ENCODE measurements around the gene RHBDF1. TPM values are rescaled to one million over a fixed set of nuclear protein-coding genes. Genes with fewer than 3 reads are reported as not detected.

RHBDF1 gene
- total and polyA plus RNA-seq, 2 experiments from 2014 or later, result 22.6 to 24.5 TPM

- TF ChIP-seq, protein P1, sequence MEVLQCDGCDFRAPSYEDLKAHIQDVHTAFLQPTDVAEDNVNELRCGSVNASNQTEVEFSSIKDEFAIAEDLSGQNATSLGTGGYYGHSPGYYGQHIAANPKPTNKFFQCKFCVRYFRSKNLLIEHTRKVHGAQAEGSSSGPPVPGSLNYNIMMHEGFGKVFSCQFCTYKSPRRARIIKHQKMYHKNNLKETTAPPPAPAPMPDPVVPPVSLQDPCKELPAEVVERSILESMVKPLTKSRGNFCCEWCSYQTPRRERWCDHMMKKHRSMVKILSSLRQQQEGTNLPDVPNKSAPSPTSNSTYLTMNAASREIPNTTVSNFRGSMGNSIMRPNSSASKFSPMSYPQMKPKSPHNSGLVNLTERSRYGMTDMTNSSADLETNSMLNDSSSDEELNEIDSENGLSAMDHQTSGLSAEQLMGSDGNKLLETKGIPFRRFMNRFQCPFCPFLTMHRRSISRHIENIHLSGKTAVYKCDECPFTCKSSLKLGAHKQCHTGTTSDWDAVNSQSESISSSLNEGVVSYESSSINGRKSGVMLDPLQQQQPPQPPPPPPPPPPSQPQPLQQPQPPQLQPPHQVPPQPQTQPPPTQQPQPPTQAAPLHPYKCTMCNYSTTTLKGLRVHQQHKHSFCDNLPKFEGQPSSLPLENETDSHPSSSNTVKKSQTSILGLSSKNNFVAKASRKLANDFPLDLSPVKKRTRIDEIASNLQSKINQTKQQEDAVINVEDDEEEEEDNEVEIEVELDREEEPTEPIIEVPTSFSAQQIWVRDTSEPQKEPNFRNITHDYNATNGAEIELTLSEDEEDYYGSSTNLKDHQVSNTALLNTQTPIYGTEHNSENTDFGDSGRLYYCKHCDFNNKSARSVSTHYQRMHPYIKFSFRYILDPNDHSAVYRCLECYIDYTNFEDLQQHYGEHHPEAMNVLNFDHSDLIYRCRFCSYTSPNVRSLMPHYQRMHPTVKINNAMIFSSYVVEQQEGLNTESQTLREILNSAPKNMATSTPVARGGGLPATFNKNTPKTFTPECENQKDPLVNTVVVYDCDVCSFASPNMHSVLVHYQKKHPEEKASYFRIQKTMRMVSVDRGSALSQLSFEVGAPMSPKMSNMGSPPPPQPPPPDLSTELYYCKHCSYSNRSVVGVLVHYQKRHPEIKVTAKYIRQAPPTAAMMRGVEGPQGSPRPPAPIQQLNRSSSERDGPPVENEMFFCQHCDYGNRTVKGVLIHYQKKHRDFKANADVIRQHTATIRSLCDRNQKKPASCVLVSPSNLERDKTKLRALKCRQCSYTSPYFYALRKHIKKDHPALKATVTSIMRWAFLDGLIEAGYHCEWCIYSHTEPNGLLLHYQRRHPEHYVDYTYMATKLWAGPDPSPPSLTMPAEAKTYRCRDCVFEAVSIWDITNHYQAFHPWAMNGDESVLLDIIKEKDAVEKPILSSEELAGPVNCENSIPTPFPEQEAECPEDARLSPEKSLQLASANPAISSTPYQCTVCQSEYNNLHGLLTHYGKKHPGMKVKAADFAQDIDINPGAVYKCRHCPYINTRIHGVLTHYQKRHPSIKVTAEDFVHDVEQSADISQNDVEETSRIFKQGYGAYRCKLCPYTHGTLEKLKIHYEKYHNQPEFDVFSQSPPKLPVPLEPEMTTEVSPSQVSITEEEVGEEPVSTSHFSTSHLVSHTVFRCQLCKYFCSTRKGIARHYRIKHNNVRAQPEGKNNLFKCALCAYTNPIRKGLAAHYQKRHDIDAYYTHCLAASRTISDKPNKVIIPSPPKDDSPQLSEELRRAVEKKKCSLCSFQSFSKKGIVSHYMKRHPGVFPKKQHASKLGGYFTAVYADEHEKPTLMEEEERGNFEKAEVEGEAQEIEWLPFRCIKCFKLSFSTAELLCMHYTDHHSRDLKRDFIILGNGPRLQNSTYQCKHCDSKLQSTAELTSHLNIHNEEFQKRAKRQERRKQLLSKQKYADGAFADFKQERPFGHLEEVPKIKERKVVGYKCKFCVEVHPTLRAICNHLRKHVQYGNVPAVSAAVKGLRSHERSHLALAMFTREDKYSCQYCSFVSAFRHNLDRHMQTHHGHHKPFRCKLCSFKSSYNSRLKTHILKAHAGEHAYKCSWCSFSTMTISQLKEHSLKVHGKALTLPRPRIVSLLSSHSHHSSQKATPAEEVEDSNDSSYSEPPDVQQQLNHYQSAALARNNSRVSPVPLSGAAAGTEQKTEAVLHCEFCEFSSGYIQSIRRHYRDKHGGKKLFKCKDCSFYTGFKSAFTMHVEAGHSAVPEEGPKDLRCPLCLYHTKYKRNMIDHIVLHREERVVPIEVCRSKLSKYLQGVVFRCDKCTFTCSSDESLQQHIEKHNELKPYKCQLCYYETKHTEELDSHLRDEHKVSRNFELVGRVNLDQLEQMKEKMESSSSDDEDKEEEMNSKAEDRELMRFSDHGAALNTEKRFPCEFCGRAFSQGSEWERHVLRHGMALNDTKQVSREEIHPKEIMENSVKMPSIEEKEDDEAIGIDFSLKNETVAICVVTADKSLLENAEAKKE (CRISPR knock-in tag; IDR thresholded peaks at IDR 0.05), result no peak
- TF ChIP-seq STAT1 (IDR thresholded peaks at IDR 0.05; ENCODE audit: unreplicated experiment), result no peak
Measured at GRCh38 chr16:118857-119256, 46.4 kb upstream of the RHBDF1 start (continued).

GRCh38 chr16:117379-118365 lies 45.2 kb upstream of the RHBDF1 start:
- no peak overlapping the region for H3K4me3 ChIP-seq

More at GRCh38 chr16:117379-118365, 45.2 kb upstream of the RHBDF1 start:
- no peak for TF ChIP-seq NANOG (IDR thresholded peaks at IDR 0.05; ENCODE audit: borderline replicate concordance)
- TF ChIP-seq POLR2AphosphoS5 (IDR thresholded peaks at IDR 0.05; ENCODE audit: low read depth), result no peak
- TF ChIP-seq ZNF114 (CRISPR knock-in tag; IDR thresholded peaks at IDR 0.05), result no peak
- no peak for TF ChIP-seq ETS1 (IDR thresholded peaks at IDR 0.05)
- no peak for TF ChIP-seq EZH2 (IDR thresholded peaks at IDR 0.05; ENCODE audit: low read depth, unreplicated experiment)
- no peak for TF ChIP-seq EZH2phosphoT487 (IDR thresholded peaks at IDR 0.05; ENCODE audit: unreplicated experiment)
- peak; percentile 77 to 83 for TF ChIP-seq CTCF (conservative IDR thresholded peaks at IDR 0.05; ENCODE audit: low read depth in 2 of 2)
- peak; percentile 99 for ATAC-seq
- Mint-ChIP-seq H3K27ac (no peak overlapping the region), H3K36me3 (ENCODE audit: low read depth) (peaks cover 20% of the 10 kb centered on the region; the same call in 2 of the 3 replicates), H3K27me3 (ENCODE audit: insufficient read depth, low read depth, poor library complexity) (peaks cover 4% of the 10 kb centered on the region), H3K4me3 (no peak overlapping the region), H3K4me1 (peaks cover 13% of the 10 kb centered on the region), H3K9me3 (no peaks in the 10 kb centered on the region)
- DNase-seq (ENCODE audit: low spot score), result peak; percentile 95
- Histone ChIP-seq H3F3A (replicated peaks; ENCODE audit: low read depth) (0 out of 2 replicates have a peak, but pooled peaks cover 3% of the 10 kb centered on the region), H3K27me3 (ENCODE audit: insufficient read depth) (no peaks in the 10 kb centered on the region), H3K27ac (ENCODE audit: low read depth) (no peak overlapping the region), H3K4me1 (ENCODE audit: insufficient read depth) (no peaks in the 10 kb centered on the region), H3K79me2 (replicated peaks; ENCODE audit: insufficient read depth) (no peaks in the 10 kb centered on the region), H3K4me2 (no peak overlapping the region), H3K9me2 (ENCODE audit: insufficient read depth) (no peaks in the 10 kb centered on the region), H4K20me1 (replicated peaks; ENCODE audit: insufficient read depth) (peaks cover 8% of the 10 kb centered on the region), H2AFZ (no peak overlapping the region), H3K36me3 (ENCODE audit: insufficient read depth) (no peaks in the 10 kb centered on the region)

Data from GM23338 (cell line).